ENCODE results near the gene MGAT2. TPM values are rescaled to one million over a fixed set of nuclear protein-coding genes. Genes with fewer than 3 reads are reported as not detected.
A peak's percentile ranks its signal among the peaks of the same experiment; 100 is the strongest.

MGAT2 gene
- total and polyA plus RNA-seq, 9 of the 15 experiments (the other 6 are each of a cell fraction or from before 2014, with no cell fraction given): 0.03 to 33.3 (median 24.6) TPM; not detected in 1

DNA sequence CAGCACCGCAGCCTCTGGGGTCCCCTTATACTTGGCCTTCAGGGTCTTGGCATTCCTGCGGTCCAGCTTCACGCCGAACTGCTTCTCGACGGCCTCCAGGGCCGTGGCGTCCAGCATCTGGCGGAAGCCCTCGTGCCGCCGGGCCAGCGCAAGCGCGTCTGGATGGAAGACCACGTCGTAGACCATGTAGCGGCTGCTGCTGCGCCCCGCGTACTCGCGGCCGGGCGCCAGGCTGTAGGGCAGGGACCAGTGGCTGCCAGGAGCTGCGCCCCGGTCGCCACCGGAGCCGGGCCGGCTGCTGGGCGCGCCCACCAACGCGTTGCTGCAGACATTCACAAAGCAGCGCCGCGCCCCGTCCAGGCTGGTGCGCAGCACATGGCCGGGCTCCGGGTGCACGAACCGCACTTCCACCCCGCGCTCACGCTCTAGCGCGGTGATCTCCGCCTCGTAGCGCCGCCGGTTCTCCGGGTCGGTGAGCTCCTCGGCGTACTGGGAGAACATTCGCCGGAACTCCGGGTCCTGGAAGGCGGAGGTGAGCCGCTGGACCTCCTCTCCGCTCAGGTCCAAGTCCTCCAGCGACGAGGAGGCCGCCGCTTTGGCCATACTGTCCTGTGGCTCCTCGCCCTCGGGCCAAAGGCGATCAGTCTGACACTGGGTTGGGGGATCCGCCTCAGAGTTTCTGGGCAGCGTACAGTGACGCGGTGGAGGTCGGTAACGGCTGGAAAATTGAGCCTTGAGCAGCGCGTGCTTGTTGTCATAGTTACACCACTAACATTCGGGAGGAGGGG, 14.1 kb downstream of the MGAT2 start, which contains the start of gene DNAAF2 (continued):
- TF ChIP-seq, protein P1, sequence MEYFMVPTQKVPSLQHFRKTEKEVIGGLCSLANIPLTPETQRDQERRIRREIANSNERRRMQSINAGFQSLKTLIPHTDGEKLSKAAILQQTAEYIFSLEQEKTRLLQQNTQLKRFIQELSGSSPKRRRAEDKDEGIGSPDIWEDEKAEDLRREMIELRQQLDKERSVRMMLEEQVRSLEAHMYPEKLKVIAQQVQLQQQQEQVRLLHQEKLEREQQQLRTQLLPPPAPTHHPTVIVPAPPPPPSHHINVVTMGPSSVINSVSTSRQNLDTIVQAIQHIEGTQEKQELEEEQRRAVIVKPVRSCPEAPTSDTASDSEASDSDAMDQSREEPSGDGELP (CRISPR knock-in tag; IDR thresholded peaks at IDR 0.05; ENCODE audit: borderline replicate concordance): peak; percentile 13; the same call in 1 of the 2 replicates
- TF ChIP-seq NRF1 (conservative IDR thresholded peaks at IDR 0.05 in 1 of 2, IDR thresholded peaks at IDR 0.05 in 1 of 2) (peak; percentile 84 to 87), ZNF263 (CRISPR knock-in tag; IDR thresholded peaks at IDR 0.05; ENCODE audit: borderline replicate concordance) (no peak), HNRNPL (IDR thresholded peaks at IDR 0.05; ENCODE audit: low read depth, low read length) (peak; percentile 56; the same call in 1 of the 2 replicates), ETV1 (tag; conservative IDR thresholded peaks at IDR 0.05; ENCODE audit: low read depth) (no peak), E2F3 (CRISPR knock-in tag; IDR thresholded peaks at IDR 0.05) (no peak), NCOR1 (IDR thresholded peaks at IDR 0.05) (0 out of 2 replicates have a peak, but pooled peaks have one; percentile 0), CBFA2T3 (IDR thresholded peaks at IDR 0.05) (no peak), POU5F1 (IDR thresholded peaks at IDR 0.05; ENCODE audit: borderline replicate concordance, low read depth, low read length, partially characterized antibody) (no peak), ZNF408 (CRISPR knock-in tag; IDR thresholded peaks at IDR 0.05; ENCODE audit: low read depth) (no peak), ZNF134 (CRISPR knock-in tag; conservative IDR thresholded peaks at IDR 0.05) (no peak), TAL1 (IDR thresholded peaks at IDR 0.05) (no peak), FOXM1 (IDR thresholded peaks at IDR 0.05; ENCODE audit: low read depth) (no peak), FOXM1 (CRISPR knock-in tag; IDR thresholded peaks at IDR 0.05; ENCODE audit: low read depth) (no peak), DDX20 (tag; IDR thresholded peaks at IDR 0.05; ENCODE audit: low read depth) (no peak), SMARCB1 (IDR thresholded peaks at IDR 0.05; ENCODE audit: insufficient read length, low read depth) (no peak), EP300 (IDR thresholded peaks at IDR 0.05; ENCODE audit: low read length) (no peak), SAP30 (IDR thresholded peaks at IDR 0.05; ENCODE audit: borderline replicate concordance, insufficient read depth, low read depth, low read length, poor library complexity, severe bottlenecking) (peak; percentile 64)
- TF ChIP-seq, protein P2, sequence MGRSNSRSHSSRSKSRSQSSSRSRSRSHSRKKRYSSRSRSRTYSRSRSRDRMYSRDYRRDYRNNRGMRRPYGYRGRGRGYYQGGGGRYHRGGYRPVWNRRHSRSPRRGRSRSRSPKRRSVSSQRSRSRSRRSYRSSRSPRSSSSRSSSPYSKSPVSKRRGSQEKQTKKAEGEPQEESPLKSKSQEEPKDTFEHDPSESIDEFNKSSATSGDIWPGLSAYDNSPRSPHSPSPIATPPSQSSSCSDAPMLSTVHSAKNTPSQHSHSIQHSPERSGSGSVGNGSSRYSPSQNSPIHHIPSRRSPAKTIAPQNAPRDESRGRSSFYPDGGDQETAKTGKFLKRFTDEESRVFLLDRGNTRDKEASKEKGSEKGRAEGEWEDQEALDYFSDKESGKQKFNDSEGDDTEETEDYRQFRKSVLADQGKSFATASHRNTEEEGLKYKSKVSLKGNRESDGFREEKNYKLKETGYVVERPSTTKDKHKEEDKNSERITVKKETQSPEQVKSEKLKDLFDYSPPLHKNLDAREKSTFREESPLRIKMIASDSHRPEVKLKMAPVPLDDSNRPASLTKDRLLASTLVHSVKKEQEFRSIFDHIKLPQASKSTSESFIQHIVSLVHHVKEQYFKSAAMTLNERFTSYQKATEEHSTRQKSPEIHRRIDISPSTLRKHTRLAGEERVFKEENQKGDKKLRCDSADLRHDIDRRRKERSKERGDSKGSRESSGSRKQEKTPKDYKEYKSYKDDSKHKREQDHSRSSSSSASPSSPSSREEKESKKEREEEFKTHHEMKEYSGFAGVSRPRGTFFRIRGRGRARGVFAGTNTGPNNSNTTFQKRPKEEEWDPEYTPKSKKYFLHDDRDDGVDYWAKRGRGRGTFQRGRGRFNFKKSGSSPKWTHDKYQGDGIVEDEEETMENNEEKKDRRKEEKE (IDR thresholded peaks at IDR 0.05; ENCODE audit: borderline replicate concordance in 1 of 2, control insufficient read depth in 1 of 2, low read depth in 2 of 2, low read length in 1 of 2): no peak
- TF ChIP-seq, protein P3, sequence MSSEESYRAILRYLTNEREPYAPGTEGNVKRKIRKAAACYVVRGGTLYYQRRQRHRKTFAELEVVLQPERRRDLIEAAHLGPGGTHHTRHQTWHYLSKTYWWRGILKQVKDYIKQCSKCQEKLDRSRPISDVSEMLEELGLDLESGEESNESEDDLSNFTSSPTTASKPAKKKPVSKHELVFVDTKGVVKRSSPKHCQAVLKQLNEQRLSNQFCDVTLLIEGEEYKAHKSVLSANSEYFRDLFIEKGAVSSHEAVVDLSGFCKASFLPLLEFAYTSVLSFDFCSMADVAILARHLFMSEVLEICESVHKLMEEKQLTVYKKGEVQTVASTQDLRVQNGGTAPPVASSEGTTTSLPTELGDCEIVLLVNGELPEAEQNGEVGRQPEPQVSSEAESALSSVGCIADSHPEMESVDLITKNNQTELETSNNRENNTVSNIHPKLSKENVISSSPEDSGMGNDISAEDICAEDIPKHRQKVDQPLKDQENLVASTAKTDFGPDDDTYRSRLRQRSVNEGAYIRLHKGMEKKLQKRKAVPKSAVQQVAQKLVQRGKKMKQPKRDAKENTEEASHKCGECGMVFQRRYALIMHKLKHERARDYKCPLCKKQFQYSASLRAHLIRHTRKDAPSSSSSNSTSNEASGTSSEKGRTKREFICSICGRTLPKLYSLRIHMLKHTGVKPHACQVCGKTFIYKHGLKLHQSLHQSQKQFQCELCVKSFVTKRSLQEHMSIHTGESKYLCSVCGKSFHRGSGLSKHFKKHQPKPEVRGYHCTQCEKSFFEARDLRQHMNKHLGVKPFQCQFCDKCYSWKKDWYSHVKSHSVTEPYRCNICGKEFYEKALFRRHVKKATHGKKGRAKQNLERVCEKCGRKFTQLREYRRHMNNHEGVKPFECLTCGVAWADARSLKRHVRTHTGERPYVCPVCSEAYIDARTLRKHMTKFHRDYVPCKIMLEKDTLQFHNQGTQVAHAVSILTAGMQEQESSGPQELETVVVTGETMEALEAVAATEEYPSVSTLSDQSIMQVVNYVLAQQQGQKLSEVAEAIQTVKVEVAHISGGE (CRISPR knock-in tag; IDR thresholded peaks at IDR 0.05): no peak

Data from K562 (cell line).